Measurements from ENCODE around the gene C5. TPM values are rescaled to one million over a fixed set of nuclear protein-coding genes. Genes with fewer than 3 reads are reported as not detected.
"Not testable (repeated sequence)": the region's sequence is repeated elsewhere in the genome, so short reads cannot be mapped to it uniquely, and the experiment has no call there.

The C5 gene
- 1 to 10 TPM; 3.6 to 6.6 (median 4.6) TPM for total RNA-seq

GRCh38 chr9:121050128-121050988, at the start of gene C5:
Gene C5, minus strand, starts transcription at chr9:121050275. Its CDS starts 29 bp downstream, at chr9:121050246.
- TF ChIP-seq EP300 (IDR thresholded peaks at IDR 0.05) (no peak), POLR2AphosphoS5 (IDR thresholded peaks at IDR 0.05) (no peak)
- TF ChIP-seq, protein P1, sequence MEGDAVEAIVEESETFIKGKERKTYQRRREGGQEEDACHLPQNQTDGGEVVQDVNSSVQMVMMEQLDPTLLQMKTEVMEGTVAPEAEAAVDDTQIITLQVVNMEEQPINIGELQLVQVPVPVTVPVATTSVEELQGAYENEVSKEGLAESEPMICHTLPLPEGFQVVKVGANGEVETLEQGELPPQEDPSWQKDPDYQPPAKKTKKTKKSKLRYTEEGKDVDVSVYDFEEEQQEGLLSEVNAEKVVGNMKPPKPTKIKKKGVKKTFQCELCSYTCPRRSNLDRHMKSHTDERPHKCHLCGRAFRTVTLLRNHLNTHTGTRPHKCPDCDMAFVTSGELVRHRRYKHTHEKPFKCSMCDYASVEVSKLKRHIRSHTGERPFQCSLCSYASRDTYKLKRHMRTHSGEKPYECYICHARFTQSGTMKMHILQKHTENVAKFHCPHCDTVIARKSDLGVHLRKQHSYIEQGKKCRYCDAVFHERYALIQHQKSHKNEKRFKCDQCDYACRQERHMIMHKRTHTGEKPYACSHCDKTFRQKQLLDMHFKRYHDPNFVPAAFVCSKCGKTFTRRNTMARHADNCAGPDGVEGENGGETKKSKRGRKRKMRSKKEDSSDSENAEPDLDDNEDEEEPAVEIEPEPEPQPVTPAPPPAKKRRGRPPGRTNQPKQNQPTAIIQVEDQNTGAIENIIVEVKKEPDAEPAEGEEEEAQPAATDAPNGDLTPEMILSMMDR (IDR thresholded peaks at IDR 0.05): no peak
- H3K4me1 ChIP-seq: no peaks in the 10 kb centered on the region
- no peak within 1 kb of the TSS for H3K27ac ChIP-seq (replicated peaks in 1 of 4)
- no peak for DNase-seq (ENCODE audit: extremely low spot score)
- WGBS: 83% methylated on average over 6 of the region's 6 CpGs
- H3K9me3 ChIP-seq: no peaks in the 10 kb centered on the region
- intact Hi-C loops (cut with DNase I): no loop called here
- H3K4me3 ChIP-seq: no peak within 1 kb of the TSS
- no peaks in the 10 kb centered on the region for H3K27me3 ChIP-seq
- peaks cover 0 to 6% (median 0%) of the 10 kb centered on the region in 4 donors for H3K36me3 ChIP-seq

DNA sequence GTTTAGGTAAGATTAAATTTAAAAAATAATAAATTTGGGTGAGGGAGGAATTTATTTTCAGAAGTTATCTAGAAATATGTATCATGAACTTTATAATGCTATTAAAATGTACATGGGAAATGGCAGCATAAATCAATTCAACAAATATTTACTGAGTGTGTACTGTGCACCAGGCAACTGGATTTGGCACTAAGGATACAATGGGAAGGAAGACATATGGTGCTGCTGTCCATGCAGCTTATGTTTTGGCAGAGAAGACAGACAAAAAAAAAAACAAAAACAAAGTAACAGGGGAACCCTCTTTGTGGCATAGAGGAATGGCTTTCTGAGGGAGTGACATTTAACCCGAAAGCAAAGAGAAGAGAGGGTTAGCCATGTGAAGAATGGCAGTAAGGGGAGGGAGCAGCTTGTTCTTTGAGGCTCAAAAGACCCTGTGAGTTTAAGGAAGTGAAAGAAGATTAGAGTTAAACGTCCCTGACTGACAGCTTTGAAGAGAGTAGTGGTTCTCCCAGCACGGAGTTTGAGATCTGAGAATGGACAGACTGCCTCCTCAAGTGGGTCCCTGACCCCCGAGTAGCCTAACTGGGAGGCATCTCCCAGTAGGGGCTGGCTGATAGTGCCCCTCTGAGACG, 48.6 kb upstream of the C5 start:
- 81% methylated on average over 5 of the region's 5 CpGs for WGBS
- intact Hi-C loops (cut with DNase I): no loop called here
- DNase-seq (ENCODE audit: extremely low spot score): no peak

DNA sequence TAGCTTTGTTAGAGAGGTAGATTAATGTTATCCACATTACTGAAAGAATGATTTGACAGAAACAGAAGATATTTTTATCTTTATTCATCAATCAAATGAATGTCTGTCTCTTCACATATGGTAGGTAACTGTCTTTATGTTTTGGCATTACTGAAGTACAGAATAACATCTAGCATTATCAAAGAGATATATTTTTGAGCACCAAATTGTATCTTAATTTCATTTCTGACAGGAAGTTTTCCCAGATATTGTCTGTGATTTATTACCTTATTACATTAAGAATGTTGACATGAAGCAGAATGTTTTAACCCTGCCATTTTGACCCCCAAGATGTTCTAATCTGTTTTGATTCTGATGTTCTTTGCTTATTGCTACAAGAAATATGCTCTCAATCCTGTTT, 45.0 kb upstream of the C5 start:
- no peak for TF ChIP-seq EP300 (IDR thresholded peaks at IDR 0.05)
- TF ChIP-seq, protein P1 (IDR thresholded peaks at IDR 0.05): no peak
- TF ChIP-seq POLR2AphosphoS5 (IDR thresholded peaks at IDR 0.05): no peak
- TF ChIP-seq POLR2A (IDR thresholded peaks at IDR 0.05; ENCODE audit: low read depth): no peak
- DNase-seq (ENCODE audit: extremely low spot score): no peak
- Histone ChIP-seq H3K27me3 (no peaks in the 10 kb centered on the region), H3K9me3 (no peaks in the 10 kb centered on the region), H3K4me1 (no peaks in the 10 kb centered on the region), H3K27ac (replicated peaks in 1 of 4) (no peak overlapping the region), H3K36me3 (peaks cover 0 to 52% (median 17%) of the 10 kb centered on the region in 4 donors), H3K4me3 (no peak overlapping the region)
- intact Hi-C loops (cut with DNase I): no loop called here

More for the DNA sequence above, 48.6 kb upstream of the C5 start:
- H3K27ac ChIP-seq (replicated peaks in 1 of 4): no peak overlapping the region
- TF ChIP-seq POLR2AphosphoS5 (IDR thresholded peaks at IDR 0.05) (no peak), POLR2A (IDR thresholded peaks at IDR 0.05; ENCODE audit: low read depth) (no peak), EP300 (IDR thresholded peaks at IDR 0.05) (no peak)
- TF ChIP-seq, protein P1 (IDR thresholded peaks at IDR 0.05): no peak
- no peaks in the 10 kb centered on the region for H3K9me3 ChIP-seq
- no peaks in the 10 kb centered on the region for H3K4me1 ChIP-seq
- peaks cover 0 to 36% (median 10%) of the 10 kb centered on the region in 4 donors for H3K36me3 ChIP-seq
- no peaks in the 10 kb centered on the region for H3K27me3 ChIP-seq
- no peak overlapping the region for H3K4me3 ChIP-seq

- intact Hi-C loops (cut with DNase I); H3K4me1 ChIP-seq; H3K27me3 ChIP-seq; H3K4me3 ChIP-seq; DNase-seq (ENCODE audit: extremely low spot score); H3K27ac ChIP-seq (replicated peaks in 1 of 4); H3K9me3 ChIP-seq: not testable (repeated sequence)
- WGBS: 90% methylated on average over 6 of the region's 6 CpGs
- peaks cover 0 to 24% (median 7%) of the 10 kb centered on the region in 4 donors for H3K36me3 ChIP-seq
Observed at GRCh38 chr9:121090743-121091142, 40.7 kb upstream of the C5 start.

GRCh38 chr9:121088576-121088975, 38.5 kb upstream of the C5 start:
- no peak for TF ChIP-seq POLR2A (IDR thresholded peaks at IDR 0.05; ENCODE audit: low read depth)
- no peak for TF ChIP-seq POLR2AphosphoS5 (IDR thresholded peaks at IDR 0.05)
- TF ChIP-seq, protein P1 (IDR thresholded peaks at IDR 0.05): no peak
- TF ChIP-seq EP300 (IDR thresholded peaks at IDR 0.05): no peak
- Histone ChIP-seq H3K4me1 (no peaks in the 10 kb centered on the region), H3K9me3 (no peaks in the 10 kb centered on the region), H3K4me3 (no peak overlapping the region), H3K27me3 (no peaks in the 10 kb centered on the region), H3K36me3 (peaks cover 0 to 19% (median 7%) of the 10 kb centered on the region in 4 donors), H3K27ac (replicated peaks in 1 of 4) (no peak overlapping the region)
- DNase-seq (ENCODE audit: extremely low spot score): no peak
- 85% methylated on average over 3 of the region's 3 CpGs for WGBS
- intact Hi-C loops (cut with DNase I): no loop called here
